ENCODE data around the gene SLC49A4. TPM values are rescaled to one million over a fixed set of nuclear protein-coding genes. Genes with fewer than 3 reads are reported as not detected.

The SLC49A4 gene
- polyA plus RNA-seq, 3 donors, result 12.9 to 19.0 (median 18.6) TPM

- Mint-ChIP-seq H3K27me3 (ENCODE audit: low read depth in 3 of 3) (no peaks in the 10 kb centered on the region), H3K4me1 (no peaks in the 10 kb centered on the region), H3K36me3 (peaks cover 50 to 61% of the 10 kb centered on the region in 2 donors), H3K4me3 (no peak overlapping the region), H3K27ac (no peak overlapping the region), H3K9me3 (no peaks in the 10 kb centered on the region)
- no peak overlapping the region for H3K4me2 ChIP-seq (replicated peaks; ENCODE audit: extremely low read depth, low read length, poor library complexity, severe bottlenecking)
- no peaks in the 10 kb centered on the region for H3K4me1 ChIP-seq (ENCODE audit: control insufficient read depth in 1 of 2, insufficient read depth in 2 of 2, low read length in 2 of 2)
- no peaks in the 10 kb centered on the region for H3K27me3 ChIP-seq (ENCODE audit: control insufficient read depth in 2 of 2, insufficient read depth in 2 of 2, low read length in 2 of 2)
- H3K4me3 ChIP-seq (replicated peaks in 1 of 3; ENCODE audit: low read depth in 2 of 3, low read length in 3 of 3), result no peak overlapping the region
- TF ChIP-seq CTCF (IDR thresholded peaks at IDR 0.05), result no peak
- H4K20me1 ChIP-seq (ENCODE audit: insufficient read depth, low read length), result peaks cover 4% of the 10 kb centered on the region
- H3K27ac ChIP-seq (ENCODE audit: low read depth in 1 of 2, low read length in 2 of 2), result no peak overlapping the region
- no peaks in the 10 kb centered on the region for H3K79me2 ChIP-seq (ENCODE audit: insufficient read depth, low read length)
- H3K9ac ChIP-seq (ENCODE audit: insufficient read depth, low read length, poor library complexity, severe bottlenecking), result no peak overlapping the region
- intact Hi-C loops (cut with micrococcal nuclease), result no loop called here
- no peaks in the 10 kb centered on the region for H3K9me3 ChIP-seq (replicated peaks in 1 of 2; ENCODE audit: control insufficient read depth in 1 of 2, insufficient read depth in 1 of 2, low read length in 2 of 2)
- no peak overlapping the region for H2AFZ ChIP-seq (ENCODE audit: insufficient read depth, low read depth, low read length, poor library complexity, severe bottlenecking)
- H3K36me3 ChIP-seq (replicated peaks in 1 of 2; ENCODE audit: control insufficient read depth in 1 of 2, insufficient read depth in 2 of 2, low read length in 2 of 2), result peaks cover 55 to 75% of the 10 kb centered on the region in 2 donors
- DNase-seq, result no peak
Measured at GRCh38 chr3:122868322-122868721, 73.5 kb downstream of the SLC49A4 start.

GRCh38 chr3:122873741-122874515 is 79.1 kb downstream of the SLC49A4 start:
- Histone ChIP-seq H3K9me3 (replicated peaks in 1 of 2; ENCODE audit: control insufficient read depth in 1 of 2, insufficient read depth in 1 of 2, low read length in 2 of 2) (no peaks in the 10 kb centered on the region), H3K36me3 (replicated peaks in 1 of 2; ENCODE audit: control insufficient read depth in 1 of 2, insufficient read depth in 2 of 2, low read length in 2 of 2) (peaks cover 43 to 81% of the 10 kb centered on the region in 2 donors), H4K20me1 (ENCODE audit: insufficient read depth, low read length) (peaks cover 11% of the 10 kb centered on the region), H3K27ac (ENCODE audit: low read depth in 1 of 2, low read length in 2 of 2) (no peak overlapping the region), H3K27me3 (ENCODE audit: control insufficient read depth in 2 of 2, insufficient read depth in 2 of 2, low read length in 2 of 2) (no peaks in the 10 kb centered on the region), H3K79me2 (ENCODE audit: insufficient read depth, low read length) (no peaks in the 10 kb centered on the region), H3K4me2 (replicated peaks; ENCODE audit: extremely low read depth, low read length, poor library complexity, severe bottlenecking) (no peak overlapping the region), H3K4me3 (replicated peaks in 1 of 3; ENCODE audit: low read depth in 2 of 3, low read length in 3 of 3) (no peak overlapping the region), H3K4me1 (ENCODE audit: control insufficient read depth in 1 of 2, insufficient read depth in 2 of 2, low read length in 2 of 2) (no peaks in the 10 kb centered on the region), H2AFZ (ENCODE audit: insufficient read depth, low read depth, low read length, poor library complexity, severe bottlenecking) (no peak overlapping the region), H3K9ac (ENCODE audit: insufficient read depth, low read length, poor library complexity, severe bottlenecking) (no peak overlapping the region)
- H3K27ac Mint-ChIP-seq, result peak overlapping the region in 1 of 7 donors; percentile 26
- intact Hi-C loops (cut with micrococcal nuclease), result no loop called here
- H3K36me3 Mint-ChIP-seq, result peaks cover 49 to 62% of the 10 kb centered on the region in 2 donors
- no peak for DNase-seq
- 96% methylated on average over 4 of the region's 9 CpGs for WGBS (ENCODE audit: insufficient coverage)
- no peaks in the 10 kb centered on the region for H3K27me3 Mint-ChIP-seq (ENCODE audit: low read depth in 3 of 3)
- no peak for TF ChIP-seq CTCF (IDR thresholded peaks at IDR 0.05)
- no peak overlapping the region for H3K4me3 Mint-ChIP-seq
- H3K4me1 Mint-ChIP-seq, result no peaks in the 10 kb centered on the region
- no peaks in the 10 kb centered on the region for H3K9me3 Mint-ChIP-seq
